HG03521 (cell line): ENCODE data around the gene LRCOL1.

ENCODE experiments used
- ATAC-seq: cut with Tn5 transposase; IDR thresholded peaks from one replicate; pipeline ENCODE4 v1.9.1; 2021; ENCODE audit warnings: mild to moderate bottlenecking, moderate library complexity; ENCODE audit not compliant: unreplicated experiment

Gene LRCOL1

GRCh38 chr12:132583736-132584135, 26.6 kb downstream of the LRCOL1 start:
- no peak for ATAC-seq

DNA sequence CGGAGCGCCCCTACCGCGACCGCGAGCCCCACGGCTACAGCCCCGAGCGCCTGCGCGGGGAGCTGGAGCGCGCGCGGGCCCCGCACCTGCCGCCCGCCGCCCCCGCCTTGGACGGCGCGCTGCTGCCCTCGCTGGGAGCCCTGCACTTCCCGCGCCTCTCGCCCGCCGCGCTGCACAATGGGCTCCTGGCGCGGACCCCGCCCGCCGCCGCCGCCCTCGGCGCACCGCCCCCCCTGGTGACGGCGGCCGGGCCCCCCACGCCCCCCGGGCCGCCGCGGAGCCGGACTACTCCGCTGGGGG, 27.0 kb downstream of the LRCOL1 start:
- ATAC-seq, result no peak

DNA sequence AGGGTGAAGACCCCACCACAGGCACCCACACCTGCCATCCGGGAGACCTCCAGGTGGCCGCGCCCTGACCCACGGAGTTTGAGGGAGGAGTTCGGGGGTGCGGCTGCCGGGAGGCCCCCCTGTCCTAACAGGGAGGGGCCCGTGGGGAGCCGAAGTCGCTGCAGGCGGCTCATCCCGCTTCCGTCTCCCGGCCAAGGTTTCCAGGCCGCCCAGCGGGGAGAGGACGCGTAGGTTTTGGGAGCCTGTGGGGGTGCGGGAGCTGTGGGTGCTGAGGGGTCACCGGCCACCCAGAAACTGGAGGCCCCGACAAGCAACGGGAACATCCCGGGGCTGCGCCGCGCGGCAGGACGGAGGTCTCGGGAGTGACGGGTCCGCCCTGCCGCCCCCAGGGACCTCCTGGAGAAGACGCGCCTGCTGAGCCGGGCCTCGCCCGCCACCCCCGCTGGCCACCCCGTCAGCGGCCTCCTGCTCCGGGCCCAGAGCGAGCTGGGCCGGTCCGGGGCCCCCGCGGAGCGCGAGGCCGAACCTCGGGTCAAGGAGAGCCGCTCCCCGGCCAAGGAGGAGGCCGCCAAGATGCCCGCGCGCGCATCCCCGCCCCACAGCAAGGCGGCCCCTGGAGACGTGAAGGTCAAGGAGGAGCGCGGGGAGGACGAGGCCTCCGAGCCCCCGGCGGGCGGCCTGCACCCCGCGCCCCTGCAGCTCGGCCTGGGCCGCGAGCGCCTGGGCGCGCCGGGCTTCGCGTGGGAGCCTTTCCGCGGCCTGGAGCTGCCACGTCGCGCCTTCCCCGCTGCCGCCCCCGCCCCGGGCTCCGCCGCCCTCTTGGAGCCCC, 27.6 kb downstream of the LRCOL1 start:
- ATAC-seq, result no peak

- no peak for ATAC-seq
Measured at GRCh38 chr12:132582058-132582420, 28.3 kb downstream of the LRCOL1 start.

DNA sequence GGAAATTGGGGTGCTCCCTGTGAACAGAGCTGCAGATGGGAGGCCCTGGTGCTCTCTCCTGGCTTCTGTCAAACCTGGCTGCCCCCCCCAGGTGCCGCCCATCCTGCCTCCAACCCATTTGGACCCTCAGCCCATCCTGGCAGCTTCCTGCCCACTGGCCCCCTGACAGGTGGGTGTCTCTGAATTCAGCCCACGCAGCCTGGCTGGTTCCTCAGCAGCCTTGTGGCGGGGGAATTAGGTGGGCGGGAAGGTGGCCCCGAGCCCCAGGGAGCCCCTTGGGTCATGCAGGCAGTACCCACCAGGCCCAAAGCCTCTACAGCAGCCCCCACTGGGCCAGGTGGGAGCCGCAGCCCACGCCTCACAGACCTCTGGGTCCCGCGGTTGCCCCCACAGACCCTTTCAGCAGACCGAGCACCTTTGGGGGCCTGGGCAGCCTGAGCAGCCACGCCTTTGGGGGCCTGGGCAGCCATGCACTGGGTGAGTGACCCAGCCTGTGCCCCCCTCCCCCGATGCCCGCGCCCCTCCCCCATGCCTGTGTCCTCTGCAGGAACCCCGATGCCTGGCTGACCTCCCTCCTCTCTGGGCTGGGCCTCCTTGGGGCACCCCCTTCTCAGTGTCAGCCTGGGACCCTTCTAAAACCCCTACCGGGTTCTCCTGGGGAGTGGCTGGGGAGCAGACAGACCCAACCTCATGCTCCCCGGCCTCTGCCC, 28.9 kb downstream of the LRCOL1 start:
- no peak for ATAC-seq

- no peak for ATAC-seq
Measured at GRCh38 chr12:132580701-132581292, 29.6 kb downstream of the LRCOL1 start.

DNA sequence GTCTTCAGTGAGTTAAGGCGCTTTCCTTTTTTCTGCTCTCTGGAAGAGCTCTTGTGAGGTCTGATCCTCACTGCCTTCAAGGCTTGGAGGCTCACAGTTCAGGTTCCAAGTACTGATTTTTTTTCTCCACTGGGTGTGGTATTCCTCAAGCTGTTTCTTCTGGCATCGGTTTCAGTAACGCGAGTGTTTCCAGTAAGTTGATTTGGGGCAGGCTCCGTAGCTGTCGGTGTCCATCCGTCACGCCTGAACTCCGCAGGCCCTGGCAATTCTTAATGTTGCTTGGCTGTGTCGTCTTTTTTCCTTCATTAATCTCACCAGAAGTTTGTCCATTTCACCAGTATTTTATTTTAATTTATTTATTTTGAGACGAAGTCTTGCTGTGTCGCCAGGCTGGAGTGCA, 30.6 kb downstream of the LRCOL1 start:
- no peak for ATAC-seq

DNA sequence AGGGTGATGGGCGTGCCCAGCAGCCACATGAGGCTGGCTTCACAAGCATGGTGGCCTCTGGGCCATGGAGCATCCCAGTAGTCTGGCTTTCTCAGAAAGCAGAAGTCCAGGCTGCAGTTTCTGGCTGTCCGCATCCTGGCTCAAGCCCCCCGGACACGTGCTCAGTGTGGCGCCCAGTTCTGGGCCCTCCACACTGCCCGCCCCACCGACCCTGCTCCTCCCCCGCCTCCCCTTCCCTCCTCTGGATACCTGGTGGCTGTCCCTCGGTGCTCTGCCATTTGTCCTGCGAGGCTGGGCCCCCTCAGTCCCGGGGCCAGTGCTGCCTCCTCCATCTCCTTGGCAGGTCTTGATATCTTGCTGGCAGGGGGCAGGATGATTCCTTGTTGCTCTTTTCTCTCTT, 31.6 kb downstream of the LRCOL1 start:
- no peak for ATAC-seq

GRCh38 chr12:132578118-132578517, 32.3 kb downstream of the LRCOL1 start:
- ATAC-seq, result no peak

DNA sequence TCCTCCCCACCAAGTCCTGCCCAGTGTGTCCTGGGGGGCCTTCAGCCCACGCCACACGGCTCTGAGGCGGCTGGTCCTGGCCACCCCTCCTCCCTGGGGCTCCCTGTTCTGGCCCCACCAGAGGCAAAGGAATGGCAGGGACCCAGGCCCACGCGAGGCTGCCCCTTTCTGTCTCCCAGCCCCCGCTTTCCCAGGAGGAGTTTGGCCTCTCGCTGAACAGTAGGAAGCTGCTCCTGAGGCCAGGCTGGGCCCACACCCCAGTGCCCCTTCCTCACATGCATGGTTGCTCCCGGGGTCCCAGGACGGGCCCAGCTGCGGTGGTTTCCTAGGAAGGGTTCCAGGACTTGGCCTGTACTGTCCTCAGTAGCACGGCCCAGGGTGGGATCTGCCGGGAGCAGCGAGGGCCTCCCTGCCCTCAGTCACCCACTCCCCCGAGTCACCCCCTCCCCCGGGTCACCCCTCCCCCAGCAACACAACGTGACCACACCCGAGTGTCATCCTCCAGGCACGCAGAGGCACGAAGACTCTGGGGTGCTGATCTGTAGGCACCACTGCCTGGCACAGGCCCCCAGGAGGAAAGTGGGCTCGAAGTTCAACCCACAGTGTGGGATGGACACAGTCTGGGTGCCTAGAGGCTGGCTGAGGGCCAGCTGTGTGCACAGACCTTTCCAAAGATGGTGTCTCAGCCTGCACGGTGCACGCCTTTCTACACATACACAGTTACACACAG, 33.0 kb downstream of the LRCOL1 start:
- no peak for ATAC-seq

- no peak for ATAC-seq
Measured at GRCh38 chr12:132576701-132577100, 33.7 kb downstream of the LRCOL1 start.

GRCh38 chr12:132575661-132576060, 34.7 kb downstream of the LRCOL1 start:
- ATAC-seq, result no peak

DNA sequence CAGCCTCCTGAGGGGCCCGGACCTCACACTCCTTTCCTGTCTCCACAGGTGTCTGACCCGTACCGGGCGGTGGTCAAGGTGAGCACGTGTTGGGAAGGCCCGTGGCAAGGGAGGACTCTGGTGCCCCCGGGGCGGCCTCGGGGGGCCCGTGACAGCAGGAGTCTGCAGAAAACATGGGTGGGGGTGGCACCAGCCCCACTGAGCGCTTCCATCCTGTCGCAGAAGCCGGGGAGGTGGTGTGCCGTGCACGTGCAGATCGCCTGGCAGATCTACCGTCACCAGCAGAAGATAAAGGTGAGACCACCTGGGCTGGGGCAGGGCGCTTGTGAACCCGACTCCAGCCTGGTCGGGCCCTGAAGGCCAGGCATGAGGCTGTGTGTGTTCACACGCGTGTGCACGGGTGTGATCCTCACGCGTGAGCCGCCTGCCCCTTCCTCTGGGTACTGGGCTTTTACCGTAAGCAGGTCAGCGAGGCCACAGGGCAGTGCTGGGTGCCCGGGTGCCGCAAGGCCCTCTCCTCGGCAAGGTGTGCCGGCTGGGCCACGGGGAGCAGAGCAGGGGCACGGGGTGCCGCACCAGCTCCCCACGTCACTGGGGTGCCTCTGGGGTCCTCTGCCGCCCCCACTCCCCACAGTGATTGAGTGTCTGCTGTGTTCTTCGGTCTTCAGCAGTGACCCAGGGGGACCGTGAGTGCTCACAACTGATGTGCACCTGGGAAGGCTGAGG, 35.9 kb downstream of the LRCOL1 start:
- no peak for ATAC-seq

- ATAC-seq, result no peak
Measured at GRCh38 chr12:132572801-132573760, 37.3 kb downstream of the LRCOL1 start.

- no peak for ATAC-seq
Measured at GRCh38 chr12:132572106-132572505, 38.3 kb downstream of the LRCOL1 start.

DNA sequence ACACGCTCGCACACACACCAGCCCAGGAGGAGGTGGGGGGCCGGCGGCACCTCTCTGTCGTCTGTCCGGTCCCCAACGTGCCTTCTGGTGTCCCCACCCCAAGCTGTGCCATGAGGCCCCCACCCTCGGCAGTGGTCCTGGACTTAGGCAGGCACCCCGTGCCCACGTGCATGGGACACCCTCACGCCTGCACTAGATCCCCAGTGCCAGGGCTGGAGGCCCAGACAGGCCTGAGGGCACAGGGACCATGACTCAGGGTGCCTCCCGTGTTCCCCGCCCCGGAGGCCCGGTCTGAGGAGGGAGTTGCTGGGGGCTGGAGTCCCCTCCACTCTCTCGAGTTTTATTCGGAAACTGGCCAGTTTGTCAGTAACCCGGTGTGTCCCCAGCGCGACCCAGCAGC, 38.8 kb downstream of the LRCOL1 start:
- no peak for ATAC-seq

DNA sequence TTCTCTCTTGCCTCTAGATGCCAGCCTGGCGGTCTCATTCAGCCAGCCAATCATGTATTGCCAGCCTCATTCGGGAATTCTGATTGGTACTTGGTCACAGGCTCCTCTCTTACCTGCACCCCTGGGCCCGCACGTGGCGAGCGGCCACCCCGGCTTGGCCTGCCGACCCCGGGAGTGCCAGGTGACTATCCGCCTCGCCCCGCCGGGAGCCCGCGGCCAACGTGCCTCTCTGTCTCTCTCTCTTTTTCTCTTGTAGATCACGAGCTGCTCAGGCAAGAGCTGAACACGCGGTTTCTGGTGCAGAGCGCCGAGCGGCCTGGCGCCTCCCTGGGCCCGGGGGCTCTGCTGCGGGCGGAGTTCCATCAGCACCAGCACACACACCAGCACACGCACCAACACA, 39.3 kb downstream of the LRCOL1 start:
- ATAC-seq, result no peak

GRCh38 chr12:132570635-132571034, 39.7 kb downstream of the LRCOL1 start:
- no peak for ATAC-seq

GRCh38 chr12:132569856-132570480, 40.4 kb downstream of the LRCOL1 start:
- ATAC-seq, result no peak
